Subcutaneous abdominal adipose tissue (tissue), 5 donors: Measurements from ENCODE around the gene GADD45B.
"Not testable (repeated sequence)": the region's sequence is repeated elsewhere in the genome, so short reads cannot be mapped to it uniquely, and the experiment has no call there.

Experiments used
- H3K27ac ChIP-seq: one replicate; pipeline ENCODE4 v1.7.0; 2013; ENCODE audit warnings: low read depth, mild to moderate bottlenecking, inconsistent platforms, low read length, moderate library complexity
- H3K27me3 ChIP-seq, 5 donors: one replicate each; pipeline ENCODE4 v1.7.0; 2013; ENCODE audit warnings: low read length in 5 of 5, inconsistent platforms in 1 of 5; ENCODE audit not compliant: control insufficient read depth in 5 of 5, insufficient read depth in 4 of 5
- H3K36me3 ChIP-seq, 5 donors: one replicate each; pipeline ENCODE4 v1.7.0; 2013; ENCODE audit warnings: low read length in 5 of 5; ENCODE audit not compliant: control insufficient read depth in 5 of 5, insufficient read depth in 5 of 5
- H3K4me1 ChIP-seq, 5 donors: one replicate each; pipeline ENCODE4 v1.7.0; 2013; ENCODE audit warnings: low read length in 5 of 5, mild to moderate bottlenecking in 3 of 5, moderate library complexity in 1 of 5; ENCODE audit not compliant: control insufficient read depth in 5 of 5, insufficient read depth in 5 of 5
- H3K4me3 ChIP-seq, 5 donors: one replicate each; pipeline ENCODE4 v1.7.0; 2013; ENCODE audit warnings: low read length in 5 of 5, low read depth in 1 of 5
- H3K9ac ChIP-seq, 5 donors: one replicate each; pipeline ENCODE4 v1.7.0; 2013; ENCODE audit warnings: low read length in 5 of 5, mild to moderate bottlenecking in 4 of 5, moderate library complexity in 3 of 5
- H3K9me3 ChIP-seq, 5 donors: one replicate each; pipeline ENCODE4 v1.7.0; 2013; ENCODE audit warnings: low read length in 5 of 5; ENCODE audit not compliant: control insufficient read depth in 5 of 5
- donor health status: healthy.
- donor health status: healthy.
- donor health status: healthy.
- donor health status: healthy.
- donor health status: healthy.

Gene GADD45B

GRCh38 chr19:2494447-2495129 is 18.7 kb downstream of the GADD45B start:
- Histone ChIP-seq H3K4me1 (peaks cover 6 to 48% (median 38%) of the 10 kb centered on the region in 5 donors), H3K9me3 (no peaks in the 10 kb centered on the region), H3K27ac (peak overlapping the region; percentile 54), H3K36me3 (no peaks in the 10 kb centered on the region), H3K9ac (peak overlapping the region in 4 of 5 donors; percentile 61 to 78 (median 68)), H3K4me3 (peak overlapping the region; percentile 48 to 74 (median 64)), H3K27me3 (no peaks in the 10 kb centered on the region)

GRCh38 chr19:2495130-2495641 is 19.3 kb downstream of the GADD45B start:
- H3K36me3 ChIP-seq: no peaks in the 10 kb centered on the region
- H3K4me1 ChIP-seq: peaks cover 6 to 47% (median 39%) of the 10 kb centered on the region in 5 donors
- H3K27ac ChIP-seq: peak overlapping the region; percentile 54
- no peaks in the 10 kb centered on the region for H3K9me3 ChIP-seq
- peak overlapping the region in 4 of 5 donors; percentile 61 to 78 (median 68) for H3K9ac ChIP-seq
- H3K27me3 ChIP-seq: no peaks in the 10 kb centered on the region
- peak overlapping the region; percentile 44 to 74 (median 64) for H3K4me3 ChIP-seq

GRCh38 chr19:2495651-2496316 is 19.9 kb downstream of the GADD45B start:
- Histone ChIP-seq H3K27me3 (no peaks in the 10 kb centered on the region), H3K36me3 (no peaks in the 10 kb centered on the region), H3K9me3 (no peaks in the 10 kb centered on the region), H3K27ac (peak overlapping the region; percentile 54), H3K4me3 (peak overlapping the region in 4 of 5 donors; percentile 8 to 73 (median 56)), H3K9ac (peak overlapping the region in 4 of 5 donors; percentile 39 to 78 (median 64)), H3K4me1 (peaks cover 6 to 50% (median 37%) of the 10 kb centered on the region in 5 donors)

- no peaks in the 10 kb centered on the region for H3K36me3 ChIP-seq
- H3K27me3 ChIP-seq: no peaks in the 10 kb centered on the region
- H3K9me3 ChIP-seq: no peaks in the 10 kb centered on the region
- no peak overlapping the region for H3K9ac ChIP-seq
- H3K4me3 ChIP-seq: no peak overlapping the region
- no peak overlapping the region for H3K27ac ChIP-seq
- H3K4me1 ChIP-seq: peaks cover 6 to 42% (median 29%) of the 10 kb centered on the region in 5 donors
Observed at GRCh38 chr19:2497186-2497585, 21.3 kb downstream of the GADD45B start.

GRCh38 chr19:2500156-2500555 is 24.2 kb downstream of the GADD45B start:
- Histone ChIP-seq H3K9me3 (no peaks in the 10 kb centered on the region), H3K27ac (no peak overlapping the region), H3K27me3 (no peaks in the 10 kb centered on the region), H3K9ac (no peak overlapping the region), H3K4me1 (peaks cover 6 to 36% (median 20%) of the 10 kb centered on the region in 5 donors), H3K4me3 (no peak overlapping the region), H3K36me3 (no peaks in the 10 kb centered on the region)

- Histone ChIP-seq H3K4me1 (peaks cover 4 to 29% (median 15%) of the 10 kb centered on the region in 5 donors), H3K9me3 (no peaks in the 10 kb centered on the region), H3K4me3 (no peak overlapping the region), H3K27me3 (no peaks in the 10 kb centered on the region), H3K9ac (peak overlapping the region in 1 of 5 donors; percentile 35), H3K27ac (no peak overlapping the region), H3K36me3 (no peaks in the 10 kb centered on the region)
Observed at GRCh38 chr19:2500841-2501261, 24.9 kb downstream of the GADD45B start.

- H3K27ac ChIP-seq: no peak overlapping the region
- H3K27me3 ChIP-seq: no peaks in the 10 kb centered on the region
- H3K4me1 ChIP-seq: peaks cover 2 to 25% (median 11%) of the 10 kb centered on the region in 5 donors
Observed at GRCh38 chr19:2503521-2504109, 27.7 kb downstream of the GADD45B start.

GRCh38 chr19:2506656-2507055 is 30.7 kb downstream of the GADD45B start:
- not testable (repeated sequence) for H3K9me3 ChIP-seq, H3K27me3 ChIP-seq, H3K27ac ChIP-seq, H3K36me3 ChIP-seq, H3K4me1 ChIP-seq, H3K9ac ChIP-seq, H3K4me3 ChIP-seq

More at GRCh38 chr19:2503521-2504109, 27.7 kb downstream of the GADD45B start:
- H3K36me3 ChIP-seq: no peaks in the 10 kb centered on the region
- H3K9me3 ChIP-seq: no peaks in the 10 kb centered on the region
- H3K9ac ChIP-seq: no peak overlapping the region
- no peak overlapping the region for H3K4me3 ChIP-seq

GRCh38 chr19:2507109-2507508 is 31.2 kb downstream of the GADD45B start:
- Histone ChIP-seq H3K36me3 (no peaks in the 10 kb centered on the region), H3K27me3 (peaks cover 0 to 6% (median 0%) of the 10 kb centered on the region in 5 donors), H3K9me3 (no peaks in the 10 kb centered on the region), H3K4me3 (no peak overlapping the region), H3K4me1 (peaks cover 0 to 8% (median 2%) of the 10 kb centered on the region in 5 donors), H3K9ac (peak overlapping the region in 1 of 5 donors; percentile 8), H3K27ac (no peak overlapping the region)

GRCh38 chr19:2509096-2509495 is 33.2 kb downstream of the GADD45B start:
- Histone ChIP-seq H3K27me3 (peaks cover 0 to 11% (median 6%) of the 10 kb centered on the region in 5 donors), H3K36me3 (no peaks in the 10 kb centered on the region), H3K9ac (no peak overlapping the region), H3K9me3 (no peaks in the 10 kb centered on the region), H3K4me1 (peaks cover 0 to 3% (median 2%) of the 10 kb centered on the region in 5 donors), H3K4me3 (no peak overlapping the region), H3K27ac (no peak overlapping the region)
